Measurements from ENCODE around the gene ADK. TPM values are rescaled to one million over a fixed set of nuclear protein-coding genes. Genes with fewer than 3 reads are reported as not detected.

ADK gene
- total RNA-seq, 1 donor: 18.3 TPM

DNA sequence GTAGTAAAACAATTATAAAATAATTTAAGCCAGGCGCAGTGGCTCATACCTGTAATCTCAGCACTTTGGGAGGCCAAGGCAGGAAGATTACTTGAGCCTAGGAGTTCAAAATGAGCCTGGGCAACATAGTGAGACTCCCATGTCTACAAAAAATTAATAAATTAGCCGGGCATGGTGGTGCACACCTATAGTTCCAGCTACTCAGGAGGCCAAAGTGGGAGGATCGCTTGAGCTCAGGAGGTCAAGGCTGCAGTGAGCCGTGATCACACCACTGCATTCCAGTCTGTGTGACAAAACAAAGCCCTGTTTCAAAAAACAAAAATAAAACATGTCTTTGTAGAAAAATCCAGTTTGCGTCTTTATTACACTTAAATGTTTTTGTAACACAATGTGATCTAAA is 533.4 kb downstream of the ADK start:
- DNase-seq (ENCODE audit: low read depth in 2 of 3, low spot score in 2 of 3): no peak

DNA sequence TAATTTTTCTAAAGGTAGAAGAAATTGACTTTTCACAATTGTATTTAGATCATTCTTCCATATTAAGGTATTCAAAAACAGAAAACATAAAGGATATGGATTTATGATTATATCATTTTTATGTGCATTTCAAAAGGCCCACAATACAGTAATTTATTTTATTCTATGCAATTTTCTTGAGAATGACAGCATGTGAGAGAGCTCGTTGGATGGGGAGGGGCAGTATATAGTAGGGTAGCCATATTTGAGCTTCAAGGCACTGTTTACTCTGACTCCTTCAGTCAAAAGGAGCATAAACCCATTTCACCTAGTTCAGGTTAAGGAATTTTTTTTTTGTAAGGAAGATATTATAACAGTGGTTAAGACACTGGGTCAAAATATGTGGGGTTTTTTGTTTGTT is 534.5 kb downstream of the ADK start:
- DNase-seq (ENCODE audit: low read depth in 2 of 3, low spot score in 2 of 3): no peak

DNA sequence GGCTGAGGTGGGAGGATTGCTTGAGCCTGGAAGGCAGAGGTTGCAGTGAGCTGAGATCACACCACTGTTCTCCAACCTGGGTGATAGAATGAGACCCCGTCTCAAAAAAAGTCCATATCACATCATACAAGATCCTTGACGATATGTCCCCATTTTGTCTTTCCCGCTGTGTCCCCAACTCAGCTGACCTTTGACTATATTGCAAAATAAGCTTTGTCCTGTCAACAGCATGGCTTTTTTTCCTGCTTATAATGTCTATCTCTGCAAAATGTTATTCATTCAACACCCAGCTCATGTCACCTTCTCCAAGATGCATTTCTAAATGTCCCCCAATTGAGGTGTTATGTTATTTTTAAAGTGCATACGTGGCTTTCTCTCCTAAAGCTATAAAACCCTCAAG is 539.4 kb downstream of the ADK start:
- DNase-seq (ENCODE audit: low read depth in 2 of 3, low spot score in 2 of 3): no peak

DNA sequence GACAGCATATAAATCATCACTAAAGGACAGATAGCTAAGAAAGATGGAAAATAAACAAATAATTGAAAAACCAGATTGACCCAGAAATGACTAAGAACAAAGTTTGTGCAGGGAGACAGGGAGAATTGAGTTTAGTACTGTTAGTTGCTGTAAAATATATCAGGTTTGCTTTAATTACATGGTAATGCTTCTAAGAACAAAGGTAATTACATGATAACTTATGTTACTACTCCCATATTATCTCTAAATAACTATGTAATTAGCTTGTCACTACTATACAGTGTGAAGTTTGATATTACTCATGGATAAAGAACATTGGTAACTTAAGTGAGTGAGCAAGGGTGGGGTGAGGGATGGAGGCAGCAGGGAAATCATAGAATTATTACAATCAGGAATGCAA is 540.1 kb downstream of the ADK start:
- no peak for DNase-seq (ENCODE audit: low read depth in 2 of 3, low spot score in 2 of 3)

DNA sequence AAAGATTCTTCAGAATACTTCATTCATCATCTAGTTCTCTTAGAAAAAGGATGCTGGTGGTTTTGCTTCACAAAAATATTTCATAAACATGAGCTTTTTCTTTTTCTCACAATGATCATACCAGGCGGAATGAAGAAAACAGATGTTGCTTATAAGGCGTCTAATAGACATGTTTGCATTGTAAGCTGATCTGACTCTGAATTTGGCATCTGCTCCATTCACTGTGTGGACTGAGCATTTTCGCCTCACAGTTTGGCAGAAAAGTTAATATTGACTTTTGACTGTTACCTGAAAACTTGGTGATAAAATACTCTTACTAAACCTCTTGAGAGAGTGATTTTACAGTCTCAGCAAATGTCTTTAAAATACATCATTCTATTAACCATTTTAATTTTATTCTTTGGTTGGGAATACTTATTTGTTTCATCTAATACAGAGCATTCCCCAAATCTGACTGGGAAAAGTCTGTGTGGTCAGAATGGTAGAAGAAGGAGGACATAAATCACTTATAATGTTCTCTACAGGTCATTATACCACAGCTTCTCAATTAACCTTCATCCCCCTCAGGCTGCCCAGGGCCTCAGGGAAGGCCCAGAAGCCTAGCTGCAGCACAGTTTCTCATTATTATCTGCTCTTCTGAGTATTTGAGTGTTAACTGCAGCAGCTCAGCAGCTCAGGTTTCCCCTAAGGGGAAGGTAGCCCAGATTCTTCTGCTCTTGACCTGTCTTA is 553.8 kb downstream of the ADK start:
- no peak for DNase-seq (ENCODE audit: low read depth in 2 of 3, low spot score in 2 of 3)

DNA sequence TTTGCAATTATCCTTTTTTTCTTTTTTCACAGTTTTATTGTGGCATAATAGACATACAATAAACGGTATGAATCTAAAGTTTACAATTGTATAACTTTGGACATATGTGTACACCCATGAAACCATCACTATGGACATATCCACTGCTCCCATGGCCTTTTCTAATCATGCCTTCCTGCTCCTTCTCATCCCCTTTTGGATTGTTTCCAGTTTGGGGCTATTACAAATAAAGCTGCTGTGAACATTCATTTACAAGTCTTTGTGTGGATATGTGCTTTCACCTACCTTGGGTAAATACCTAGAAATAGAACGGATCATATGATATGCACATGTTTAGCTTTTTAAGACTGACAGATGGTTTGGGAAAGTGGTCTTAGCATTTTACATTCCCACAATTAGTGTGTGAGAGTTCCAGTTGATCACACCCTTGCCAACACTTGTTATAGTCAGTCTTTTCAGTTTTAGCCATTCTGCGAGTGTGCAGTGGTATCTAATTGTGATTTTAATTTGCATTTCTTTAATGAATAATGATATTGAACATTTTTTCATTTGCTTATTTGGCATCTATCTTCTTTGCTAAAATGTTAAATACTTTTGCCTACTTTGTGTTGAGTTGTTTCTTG is 554.4 kb downstream of the ADK start:
- DNase-seq (ENCODE audit: low read depth in 2 of 3, low spot score in 2 of 3): no peak

DNA sequence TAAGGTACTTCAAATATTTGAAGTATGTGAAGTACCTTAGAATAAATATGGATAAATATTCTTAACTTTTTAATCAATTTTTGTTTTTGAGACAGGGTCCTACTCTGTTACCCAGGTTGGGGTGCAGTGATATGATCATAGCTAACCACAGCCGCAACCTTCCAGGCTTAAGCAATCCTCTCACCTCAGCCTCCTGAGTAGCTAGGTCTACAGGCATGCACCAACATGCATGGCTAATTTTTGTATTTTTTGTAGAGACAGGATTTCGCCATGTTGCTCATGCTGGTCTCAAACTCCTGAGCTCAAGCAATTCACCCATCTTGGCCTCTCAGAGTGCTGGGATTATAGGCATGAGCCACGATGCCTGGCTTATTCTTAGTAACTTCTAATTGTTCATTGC is 555.9 kb downstream of the ADK start:
- DNase-seq (ENCODE audit: low read depth in 2 of 3, low spot score in 2 of 3): no peak

DNA sequence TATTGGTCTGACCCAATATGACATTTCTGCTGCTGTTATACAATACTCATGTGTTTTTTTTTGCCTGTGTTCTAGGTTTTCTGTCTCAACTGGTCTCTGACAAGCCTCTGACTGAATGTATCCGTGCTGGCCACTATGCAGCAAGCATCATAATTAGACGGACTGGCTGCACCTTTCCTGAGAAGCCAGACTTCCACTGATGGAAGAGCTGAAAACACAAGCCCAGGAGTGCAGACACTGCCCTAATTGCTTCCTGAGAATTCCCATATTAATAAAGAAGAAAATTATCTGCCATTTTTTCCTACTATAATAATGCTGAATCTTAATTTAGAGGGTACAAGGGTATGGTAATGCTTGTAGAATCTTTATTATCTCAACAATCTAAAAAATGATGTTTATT is 557.2 kb downstream of the ADK start:
- no peak for DNase-seq (ENCODE audit: low read depth in 2 of 3, low spot score in 2 of 3)

DNA sequence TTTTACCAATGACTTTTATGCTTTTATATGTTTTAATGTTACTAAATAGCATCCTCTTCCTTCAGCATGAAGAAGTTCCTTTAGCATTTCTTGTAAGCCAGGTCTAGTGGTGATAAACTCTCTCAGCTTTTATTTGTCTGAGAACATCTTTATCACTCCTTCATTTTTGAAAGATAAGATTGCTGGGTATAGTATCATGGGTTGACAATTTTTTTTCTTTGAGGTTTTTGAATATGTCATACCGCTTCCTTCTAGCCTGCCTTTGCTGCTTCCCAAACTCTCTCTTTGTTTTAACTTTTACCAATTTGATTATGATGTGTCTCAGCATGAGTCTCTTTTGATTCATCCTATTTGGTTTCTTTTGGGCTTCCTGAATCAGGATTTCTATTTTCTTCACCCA is 567.2 kb downstream of the ADK start:
- DNase-seq (ENCODE audit: low read depth in 2 of 3, low spot score in 2 of 3): peak in 2 of 3 donors; percentile 29 to 68

DNA sequence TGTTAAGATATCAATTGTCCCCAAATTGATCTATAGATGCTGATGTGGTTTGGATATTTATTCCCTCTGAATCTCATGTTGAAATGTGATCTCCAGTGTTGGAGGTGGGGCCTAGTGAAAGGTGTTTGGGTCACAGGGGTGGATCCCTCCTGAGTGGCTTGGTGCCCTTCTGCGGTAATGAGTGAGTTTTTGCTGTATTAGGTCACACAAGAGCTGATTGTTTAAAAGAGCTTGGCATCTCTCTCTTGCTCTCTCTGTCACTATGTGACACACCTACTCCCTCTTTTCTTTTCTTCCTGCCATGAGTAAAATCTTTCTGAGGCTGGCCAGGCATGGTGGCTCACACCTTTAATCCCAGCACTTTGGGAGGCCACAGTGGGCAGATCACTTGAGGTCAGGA is 577.2 kb downstream of the ADK start:
- no peak for DNase-seq (ENCODE audit: low read depth in 2 of 3, low spot score in 2 of 3)

DNA sequence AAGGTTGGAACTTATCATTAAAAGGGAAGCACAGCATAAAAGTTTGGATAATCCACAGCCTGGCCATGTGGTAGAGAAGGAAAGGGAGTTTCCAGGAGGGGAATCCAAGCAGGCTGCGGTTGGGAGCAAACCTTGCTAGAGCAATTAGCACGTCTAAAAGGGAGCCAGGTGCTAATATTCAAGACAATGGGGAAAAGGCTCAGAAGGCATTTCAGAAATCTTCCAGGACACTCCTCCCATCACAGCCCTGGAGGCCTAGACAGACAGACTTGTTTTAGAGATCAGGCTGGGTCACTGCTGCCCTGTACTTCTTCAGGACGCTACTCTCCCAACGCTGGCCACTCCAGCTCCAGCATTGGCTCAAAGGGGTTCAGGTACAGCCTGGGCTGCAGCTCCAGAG is 579.2 kb downstream of the ADK start:
- DNase-seq (ENCODE audit: low read depth in 2 of 3, low spot score in 2 of 3): no peak

DNA sequence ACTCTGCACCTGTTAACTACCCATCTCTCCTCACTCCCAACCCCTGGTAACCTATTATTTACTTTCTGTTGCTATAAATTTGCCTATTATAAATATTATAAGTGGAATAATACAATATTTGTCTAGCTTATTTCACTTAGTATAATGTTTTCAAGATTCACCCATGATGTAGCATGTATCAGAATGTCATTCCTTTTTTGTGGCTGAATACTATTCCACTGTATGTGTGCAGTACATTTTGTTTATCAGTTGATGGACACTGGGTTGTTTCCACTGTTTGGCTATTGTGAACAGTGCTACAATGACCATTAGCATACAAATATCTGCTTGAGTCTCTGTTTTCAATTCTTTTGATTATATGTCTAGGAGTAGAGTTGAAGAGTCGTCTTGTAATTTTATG is 582.6 kb downstream of the ADK start:
- no peak for DNase-seq (ENCODE audit: low read depth in 2 of 3, low spot score in 2 of 3)

DNA sequence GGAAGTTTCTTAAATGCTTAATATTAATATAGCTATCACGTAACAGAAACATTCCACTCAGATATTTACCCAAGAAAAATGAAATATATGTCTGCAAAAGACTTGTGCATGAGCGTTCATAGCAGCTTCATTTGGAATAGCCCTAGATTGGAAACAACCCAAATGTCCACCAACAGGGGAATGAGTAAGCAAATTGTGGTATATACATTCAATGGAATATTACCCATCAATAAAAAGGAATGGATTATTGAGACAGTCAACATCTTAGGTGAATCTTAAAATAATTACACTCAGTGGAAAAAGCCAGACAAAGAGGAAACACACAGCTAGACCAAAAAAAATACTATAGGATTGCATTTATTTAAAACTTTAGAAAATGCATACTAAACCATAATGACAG is 585.0 kb downstream of the ADK start:
- no peak for DNase-seq (ENCODE audit: low read depth in 2 of 3, low spot score in 2 of 3)

DNA sequence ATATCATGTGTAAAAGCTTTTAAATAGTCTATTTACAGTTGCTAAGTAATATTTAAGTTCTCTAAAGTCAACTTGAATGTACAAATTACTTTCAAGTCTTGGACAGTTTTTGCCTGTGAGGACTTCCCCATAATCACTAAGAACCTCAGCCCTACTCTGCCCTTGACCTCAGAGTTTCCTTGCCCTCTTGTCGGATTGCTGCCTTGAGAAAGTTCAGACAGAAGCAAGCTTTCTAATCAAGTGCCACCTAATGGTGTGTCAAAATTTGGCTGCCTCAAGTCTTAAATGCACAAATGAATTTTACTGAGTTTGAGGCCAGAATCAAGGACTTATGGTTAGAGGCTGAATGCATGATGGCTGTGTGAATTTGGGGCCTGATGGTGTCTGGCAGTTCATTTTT is 587.0 kb downstream of the ADK start:
- DNase-seq (ENCODE audit: low read depth in 2 of 3, low spot score in 2 of 3): peak in 2 of 3 donors; percentile 54 to 81

DNA sequence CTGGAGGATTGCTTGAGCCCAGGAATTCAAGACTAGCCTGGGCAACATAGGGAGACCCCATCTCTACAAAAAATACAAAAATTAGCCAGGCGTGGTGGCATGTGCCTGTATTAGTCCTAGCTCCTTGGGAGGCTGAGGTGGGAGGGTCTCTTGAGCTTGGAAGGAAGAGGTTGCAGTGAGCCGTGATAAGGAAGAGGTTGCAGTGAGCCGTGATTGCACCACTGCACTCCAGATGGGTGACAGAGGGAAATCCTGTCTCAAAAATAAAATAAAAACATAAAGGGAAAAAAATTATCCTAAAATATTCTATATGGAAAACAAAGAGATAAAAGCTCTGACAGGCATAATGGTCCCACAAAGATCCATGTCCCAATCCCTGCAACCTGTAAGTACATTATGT is 587.5 kb downstream of the ADK start:
- DNase-seq (ENCODE audit: low read depth in 2 of 3, low spot score in 2 of 3): peak in 1 of 3 donors; percentile 28

DNA sequence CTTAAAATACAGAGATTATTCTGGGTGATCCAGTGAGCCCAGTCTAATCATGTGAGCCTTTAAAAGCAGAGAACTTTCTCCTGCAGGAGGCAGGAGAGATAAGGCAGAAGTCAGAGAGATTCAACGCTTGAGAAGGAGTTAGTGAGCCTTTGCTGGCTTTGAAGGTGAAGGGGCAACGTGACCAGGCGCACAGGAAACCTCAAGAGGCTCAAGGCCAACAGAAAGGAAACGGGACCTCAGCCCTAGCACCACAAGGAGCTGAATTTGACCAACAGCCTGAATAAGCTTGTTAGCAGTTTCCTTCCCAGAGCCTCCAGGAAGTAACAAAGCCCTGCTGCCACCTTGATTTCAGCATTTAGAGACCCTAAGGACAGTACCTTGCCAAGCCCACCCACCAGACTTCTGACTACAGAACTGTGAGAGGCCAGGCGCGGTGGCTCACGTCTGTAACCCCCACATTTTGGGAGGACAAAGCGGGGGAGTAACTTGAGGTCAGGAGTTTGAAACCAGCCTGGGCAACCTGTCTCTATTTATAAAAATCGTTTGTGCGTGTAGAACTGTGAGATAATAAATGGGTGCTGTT is 588.1 kb downstream of the ADK start:
- DNase-seq (ENCODE audit: low read depth in 2 of 3, low spot score in 2 of 3): peak in 2 of 3 donors; percentile 84 to 96

DNA sequence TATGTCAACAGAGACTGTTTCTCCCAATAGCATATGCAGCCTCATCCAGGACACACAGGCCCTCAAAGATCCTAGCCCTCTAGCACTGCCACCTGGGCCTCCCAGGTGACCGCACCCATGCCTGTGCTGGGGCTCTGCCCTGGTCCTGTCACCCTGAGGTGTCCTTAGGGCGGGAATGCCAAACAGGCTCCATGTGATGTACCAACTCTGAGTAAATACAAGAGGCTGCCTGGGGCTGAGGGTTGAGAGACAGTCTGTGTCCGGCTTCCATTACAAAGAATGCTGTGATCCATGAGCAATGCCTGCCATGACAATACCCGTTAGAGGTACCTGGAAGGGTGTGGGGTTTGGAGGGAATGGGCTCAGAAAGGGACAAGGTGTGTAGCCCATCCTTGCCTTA is 592.4 kb downstream of the ADK start:
- DNase-seq (ENCODE audit: low read depth in 2 of 3, low spot score in 2 of 3): no peak

DNA sequence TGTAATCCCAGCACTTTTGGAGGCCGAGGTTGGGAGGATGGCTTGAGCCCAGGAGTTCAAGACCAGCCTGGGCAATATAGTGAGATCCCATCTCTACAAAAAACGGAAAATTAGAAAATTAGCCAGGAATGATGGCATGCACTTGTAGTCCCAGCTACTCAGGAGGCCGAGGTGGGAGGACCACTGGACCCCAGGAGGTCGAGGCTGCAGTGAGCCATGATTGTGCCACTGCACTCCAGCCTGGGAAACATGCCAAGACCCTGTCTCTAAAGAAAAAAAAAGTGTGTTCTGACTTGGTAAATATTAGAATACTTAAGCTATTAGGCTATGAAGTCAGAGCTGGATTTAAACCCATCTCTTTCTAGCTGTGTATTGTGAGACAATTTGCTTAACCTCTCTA is 594.4 kb downstream of the ADK start:
- DNase-seq (ENCODE audit: low read depth in 2 of 3, low spot score in 2 of 3): no peak

DNA sequence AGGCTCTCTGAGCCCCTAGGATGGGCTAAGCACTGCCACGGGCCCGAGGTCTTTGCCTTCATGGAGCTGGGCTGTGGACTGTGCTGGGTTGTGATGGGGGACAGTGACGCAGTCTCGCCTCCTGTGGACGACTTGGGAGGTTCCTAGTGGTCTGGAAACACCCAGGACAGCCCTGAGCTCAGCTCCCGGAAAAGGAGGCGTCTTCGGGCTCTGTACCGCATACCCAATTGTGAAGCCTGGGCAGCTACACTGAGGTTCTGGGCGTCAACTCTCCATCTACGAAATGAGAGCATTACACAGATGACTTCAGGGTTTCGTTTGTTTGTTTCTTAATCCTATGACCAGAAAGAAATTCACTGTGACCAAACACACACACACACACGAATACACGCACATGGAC is 595.8 kb downstream of the ADK start:
- no peak for DNase-seq (ENCODE audit: low read depth in 2 of 3, low spot score in 2 of 3)

DNA sequence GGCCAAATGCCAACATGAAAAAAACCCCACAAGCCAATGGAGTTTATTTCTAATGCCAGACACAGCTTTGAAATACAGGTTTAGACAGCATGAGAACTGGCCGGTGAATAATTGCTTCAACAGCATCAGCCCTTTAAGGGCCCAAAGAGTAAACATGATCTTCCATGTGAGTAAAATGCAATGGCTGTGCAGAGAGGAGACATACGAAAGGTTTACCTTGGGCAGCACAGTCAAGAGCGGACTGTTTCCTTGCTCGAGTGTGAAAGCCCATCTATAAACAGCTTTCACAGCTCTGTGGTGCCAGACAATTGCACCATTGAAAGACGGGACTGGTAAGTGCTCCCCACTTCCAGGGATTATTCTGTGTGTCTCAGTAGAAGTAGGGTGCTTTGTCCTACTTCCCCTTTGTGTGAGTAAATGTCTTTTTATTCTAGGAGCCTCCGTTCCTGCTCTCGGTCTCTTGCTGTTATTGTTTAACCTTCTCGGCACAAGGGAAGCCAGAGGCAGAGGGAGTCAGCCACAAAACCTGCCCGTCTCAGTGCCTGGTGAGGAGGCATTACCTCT is 597.5 kb downstream of the ADK start:
- no peak for DNase-seq (ENCODE audit: low read depth in 2 of 3, low spot score in 2 of 3)

DNA sequence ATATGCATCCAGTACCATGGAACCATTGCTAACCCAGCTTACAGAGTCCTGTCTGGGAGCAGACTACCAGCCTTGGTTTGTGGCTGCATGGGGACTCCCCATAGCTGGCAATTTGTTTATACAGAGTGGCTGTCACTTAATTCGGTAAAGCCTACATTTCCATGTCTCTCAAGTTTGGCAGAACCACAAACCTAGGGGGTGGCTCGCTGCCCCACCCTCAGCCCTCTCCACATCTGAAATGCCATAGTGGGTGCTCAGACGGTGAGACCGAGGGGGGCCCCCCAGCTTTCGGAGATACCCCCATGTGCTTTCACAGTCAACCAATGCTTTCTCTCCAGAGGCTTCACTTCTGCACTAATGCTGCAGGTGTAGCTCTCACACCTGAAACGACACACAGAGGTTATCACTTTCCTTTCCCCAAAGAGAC is 599.8 kb downstream of the ADK start:
- no peak for DNase-seq (ENCODE audit: low read depth in 2 of 3, low spot score in 2 of 3)
